Activated CD4-positive, alpha-beta memory T cell treated with anti-CD3 and anti-CD28 coated beads, Interleukin-2, amount 10 ng/mL, durations not matched to agents 7 days and 5 days (primary cell): ENCODE measurements around the gene ASGR2. TPM values are rescaled to one million over a fixed set of nuclear protein-coding genes. Genes with fewer than 3 reads are reported as not detected.
"Not testable (repeated sequence)": the region's sequence is repeated elsewhere in the genome, so short reads cannot be mapped to it uniquely, and the experiment has no call there.

ENCODE experiments used
- CTCF ChIA-PET: fragments of 350-600 bp; sonication (Branson Sonifier 250); formaldehyde crosslinking; loops from one replicate; lab custom pipeline; 2021; ENCODE audit warnings: antibody characterized with exemption, inconsistent platforms; lab: Charles Lee
- POLR2A ChIA-PET: fragments of 350-600 bp; sonication (Branson Sonifier 250); formaldehyde crosslinking; loops from one replicate; lab custom pipeline; 2021; ENCODE audit warnings: antibody characterized with exemption; lab: Charles Lee
- DNase-seq: peaks from one replicate; pipeline ENCODE4 v3.0.0-alpha.2; 2020
- H3K27ac Mint-ChIP-seq: one replicate; pipeline ENCODE4 v1.8.0; 2021; ENCODE audit warnings: mild to moderate bottlenecking, mixed read lengths
- H3K27me3 Mint-ChIP-seq: one replicate; pipeline ENCODE4 v1.8.0; 2021; ENCODE audit warnings: mixed read lengths
- H3K36me3 Mint-ChIP-seq: one replicate; pipeline ENCODE4 v1.8.0; 2021; ENCODE audit warnings: low read depth, mixed read lengths
- H3K4me1 Mint-ChIP-seq: one replicate; pipeline ENCODE4 v1.8.0; 2021; ENCODE audit warnings: mixed read lengths
- H3K4me3 Mint-ChIP-seq: one replicate; pipeline ENCODE4 v1.8.0; 2021; ENCODE audit warnings: mild to moderate bottlenecking, mixed read lengths
- H3K9me3 Mint-ChIP-seq: one replicate; pipeline ENCODE4 v1.8.0; 2021; ENCODE audit warnings: mixed read lengths
- total RNA-seq, 2 experiments: library from RNA; stranded (reverse); gene quantifications; one replicate each; pipeline ENCODE4 v1.2.3, GENCODE V29; 2021

Gene ASGR2
- total RNA-seq, 2 experiments from 2014 or later = not detected

- CTCF ChIA-PET = no interaction called here
- H3K27ac Mint-ChIP-seq = no peak overlapping the region
These were observed 7.4 kb downstream of the ASGR2 start for GRCh38 chr17:7107012-7107754.

GRCh38 chr17:7102421-7102820, 12.2 kb downstream of the ASGR2 start:
- ChIA-PET CTCF (interaction anchor here (1.8 kb wide), 1 partner anchor 50 kb away, joined by 6 read pairs; no protein-coding TSS in a partner anchor), POLR2A (no interaction called here)
- H3K9me3 Mint-ChIP-seq = no peaks in the 10 kb centered on the region
- H3K36me3 Mint-ChIP-seq = no peaks in the 10 kb centered on the region
- no peak for DNase-seq
- H3K4me1 Mint-ChIP-seq = no peaks in the 10 kb centered on the region
- peaks cover 14% of the 10 kb centered on the region for H3K27me3 Mint-ChIP-seq
- H3K4me3 Mint-ChIP-seq = no peak overlapping the region
- no peak overlapping the region for H3K27ac Mint-ChIP-seq

More at GRCh38 chr17:7107012-7107754, 7.4 kb downstream of the ASGR2 start:
- no peak for DNase-seq
- no peaks in the 10 kb centered on the region for H3K9me3 Mint-ChIP-seq
- peaks cover 10% of the 10 kb centered on the region for H3K27me3 Mint-ChIP-seq
- H3K36me3 Mint-ChIP-seq = no peaks in the 10 kb centered on the region
- no peak overlapping the region for H3K4me3 Mint-ChIP-seq
- H3K4me1 Mint-ChIP-seq = peaks cover 10% of the 10 kb centered on the region
- POLR2A ChIA-PET = no interaction called here

DNA sequence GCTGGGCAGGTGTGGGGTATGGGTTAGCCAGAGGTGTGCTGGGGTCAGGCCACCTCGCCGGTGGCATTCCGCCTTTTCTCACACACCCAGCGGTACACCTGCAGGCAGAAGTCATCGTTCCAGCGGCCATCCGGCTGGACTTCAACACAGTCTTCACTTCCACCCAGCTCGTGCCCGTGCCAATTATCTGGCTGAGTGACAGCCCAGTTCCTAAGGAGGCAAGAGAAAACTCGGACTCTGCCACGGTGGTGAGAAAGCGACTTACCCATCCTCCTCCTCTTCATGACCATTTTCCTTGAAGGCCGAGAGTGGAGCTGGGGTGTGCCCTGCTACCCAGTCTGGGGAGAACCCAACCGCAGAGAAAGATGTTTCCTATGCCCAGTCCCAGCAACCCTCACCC, 13.1 kb downstream of the ASGR2 start:
- H3K4me3 Mint-ChIP-seq = no peak overlapping the region
- no peaks in the 10 kb centered on the region for H3K36me3 Mint-ChIP-seq
- DNase-seq = no peak
- CTCF ChIA-PET = interaction anchor here (1.8 kb wide), 1 partner anchor 49 kb away, joined by 6 read pairs; no protein-coding TSS in a partner anchor
- POLR2A ChIA-PET = no interaction called here
- no peaks in the 10 kb centered on the region for H3K4me1 Mint-ChIP-seq
- no peak overlapping the region for H3K27ac Mint-ChIP-seq
- H3K9me3 Mint-ChIP-seq = no peaks in the 10 kb centered on the region
- peaks cover 14% of the 10 kb centered on the region for H3K27me3 Mint-ChIP-seq

DNA sequence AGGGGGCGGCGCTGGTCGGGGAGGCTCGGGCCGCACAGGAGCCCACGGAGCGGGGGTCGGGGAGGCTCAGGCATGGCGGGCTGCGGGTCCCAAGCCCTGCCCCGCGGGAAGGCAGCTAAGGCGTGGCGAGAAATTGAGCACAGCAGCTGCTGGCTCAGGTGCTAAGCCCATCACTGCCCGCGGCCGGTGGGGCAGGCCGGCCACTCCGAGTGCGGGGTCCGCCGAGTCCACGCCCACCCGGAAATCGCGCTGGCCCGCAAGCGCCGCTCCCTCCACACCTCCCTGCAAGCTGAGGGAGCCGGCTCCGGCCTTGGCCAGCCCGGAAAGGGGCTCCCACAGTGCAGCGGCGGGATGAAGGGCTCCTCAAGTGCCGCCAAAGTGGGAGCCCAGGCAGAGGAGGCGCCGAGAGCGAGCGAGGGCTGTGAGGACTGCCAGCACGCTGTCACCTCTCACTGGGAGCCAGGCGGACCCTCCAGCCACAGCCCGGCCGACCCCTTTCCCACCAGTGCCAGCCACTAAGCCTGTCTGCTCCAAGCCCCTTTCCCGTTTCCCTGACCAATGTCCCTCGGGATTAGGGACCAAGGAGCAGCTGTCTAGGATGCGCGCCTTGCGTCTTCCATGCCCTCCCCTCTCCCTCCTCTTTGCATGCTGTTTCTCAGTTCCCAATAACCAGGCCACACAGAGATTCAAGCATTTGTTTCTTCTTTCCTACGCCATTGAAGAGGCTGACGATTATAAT, 13.8 kb downstream of the ASGR2 start:
- H3K9me3 Mint-ChIP-seq, H3K36me3 Mint-ChIP-seq, POLR2A ChIA-PET, H3K27ac Mint-ChIP-seq, H3K4me1 Mint-ChIP-seq, DNase-seq, H3K4me3 Mint-ChIP-seq: not testable (repeated sequence)
- CTCF ChIA-PET = interaction anchor here (1.8 kb wide), 1 partner anchor 49 kb away, joined by 6 read pairs; no protein-coding TSS in a partner anchor
- peaks cover 15% of the 10 kb centered on the region for H3K27me3 Mint-ChIP-seq

- Mint-ChIP-seq H3K36me3 (no peaks in the 10 kb centered on the region), H3K27ac (no peak overlapping the region), H3K4me1 (peaks cover 3% of the 10 kb centered on the region), H3K4me3 (no peak overlapping the region), H3K27me3 (peaks cover 25% of the 10 kb centered on the region), H3K9me3 (no peaks in the 10 kb centered on the region)
- no peak for DNase-seq
- CTCF ChIA-PET = interaction anchor here (0.9 kb wide), 1 partner anchor 38 kb away, joined by 3 read pairs; no protein-coding TSS in a partner anchor
- POLR2A ChIA-PET = no interaction called here
These were observed 15.7 kb downstream of the ASGR2 start for GRCh38 chr17:7098802-7099459.

DNA sequence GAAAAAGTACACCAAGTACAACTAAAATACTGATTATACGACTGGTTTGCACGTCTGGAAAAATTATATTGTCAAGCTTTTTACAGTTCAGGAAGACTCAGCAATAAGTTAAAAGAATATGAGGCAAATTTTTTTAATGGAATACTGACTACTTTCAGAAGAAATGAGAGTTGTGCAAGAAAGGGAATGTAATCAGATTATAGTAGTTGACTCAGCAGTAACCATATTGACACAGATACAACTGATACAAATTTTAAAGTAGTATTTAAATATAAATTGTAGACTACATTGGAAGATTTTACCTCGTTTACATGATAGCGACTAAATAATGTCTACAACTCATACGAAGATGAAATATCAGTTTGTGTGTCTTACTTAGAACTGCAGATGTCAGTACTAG, 16.7 kb downstream of the ASGR2 start:
- ChIA-PET POLR2A (no interaction called here), CTCF (interaction anchor here (0.9 kb wide), 1 partner anchor 39 kb away, joined by 3 read pairs; no protein-coding TSS in a partner anchor)
- peaks cover 3% of the 10 kb centered on the region for H3K4me1 Mint-ChIP-seq
- DNase-seq = no peak
- H3K36me3 Mint-ChIP-seq = no peaks in the 10 kb centered on the region
- peaks cover 24% of the 10 kb centered on the region for H3K27me3 Mint-ChIP-seq
- H3K4me3 Mint-ChIP-seq = no peak overlapping the region
- no peaks in the 10 kb centered on the region for H3K9me3 Mint-ChIP-seq
- H3K27ac Mint-ChIP-seq = no peak overlapping the region

GRCh38 chr17:7095625-7096024, 19.0 kb downstream of the ASGR2 start:
- Mint-ChIP-seq H3K4me1 (peaks cover 3% of the 10 kb centered on the region), H3K4me3 (no peak overlapping the region)
- CTCF ChIA-PET = no interaction called here

DNA sequence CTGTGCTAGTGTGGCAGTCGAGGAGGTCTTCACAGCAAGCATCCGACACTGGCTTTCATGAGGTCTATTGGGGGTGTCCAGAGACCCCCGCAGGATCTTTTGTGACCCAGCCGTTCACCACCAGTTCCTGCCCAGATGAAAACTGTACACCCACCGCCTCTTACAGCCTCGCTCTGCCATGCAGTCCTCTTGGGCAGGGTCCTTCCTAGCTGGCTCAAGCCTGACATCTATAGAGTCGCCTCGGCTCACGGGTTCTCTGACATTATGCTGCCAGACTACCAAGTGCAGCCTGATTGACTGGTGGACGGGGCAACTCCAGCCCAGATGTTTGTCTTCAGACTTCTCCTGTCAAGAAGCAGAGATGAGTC, 20.0 kb downstream of the ASGR2 start:
- H3K27me3 Mint-ChIP-seq = peaks cover 21% of the 10 kb centered on the region
- H3K9me3 Mint-ChIP-seq = no peaks in the 10 kb centered on the region
- no peak overlapping the region for H3K4me3 Mint-ChIP-seq
- no peaks in the 10 kb centered on the region for H3K36me3 Mint-ChIP-seq
- DNase-seq = no peak
- ChIA-PET CTCF (no interaction called here), POLR2A (no interaction called here)
- no peak overlapping the region for H3K27ac Mint-ChIP-seq
- peaks cover 3% of the 10 kb centered on the region for H3K4me1 Mint-ChIP-seq

More at GRCh38 chr17:7095625-7096024, 19.0 kb downstream of the ASGR2 start:
- H3K9me3 Mint-ChIP-seq = no peaks in the 10 kb centered on the region
- peaks cover 21% of the 10 kb centered on the region for H3K27me3 Mint-ChIP-seq
- POLR2A ChIA-PET = no interaction called here
- H3K36me3 Mint-ChIP-seq = no peaks in the 10 kb centered on the region
- DNase-seq = no peak
- no peak overlapping the region for H3K27ac Mint-ChIP-seq

DNA sequence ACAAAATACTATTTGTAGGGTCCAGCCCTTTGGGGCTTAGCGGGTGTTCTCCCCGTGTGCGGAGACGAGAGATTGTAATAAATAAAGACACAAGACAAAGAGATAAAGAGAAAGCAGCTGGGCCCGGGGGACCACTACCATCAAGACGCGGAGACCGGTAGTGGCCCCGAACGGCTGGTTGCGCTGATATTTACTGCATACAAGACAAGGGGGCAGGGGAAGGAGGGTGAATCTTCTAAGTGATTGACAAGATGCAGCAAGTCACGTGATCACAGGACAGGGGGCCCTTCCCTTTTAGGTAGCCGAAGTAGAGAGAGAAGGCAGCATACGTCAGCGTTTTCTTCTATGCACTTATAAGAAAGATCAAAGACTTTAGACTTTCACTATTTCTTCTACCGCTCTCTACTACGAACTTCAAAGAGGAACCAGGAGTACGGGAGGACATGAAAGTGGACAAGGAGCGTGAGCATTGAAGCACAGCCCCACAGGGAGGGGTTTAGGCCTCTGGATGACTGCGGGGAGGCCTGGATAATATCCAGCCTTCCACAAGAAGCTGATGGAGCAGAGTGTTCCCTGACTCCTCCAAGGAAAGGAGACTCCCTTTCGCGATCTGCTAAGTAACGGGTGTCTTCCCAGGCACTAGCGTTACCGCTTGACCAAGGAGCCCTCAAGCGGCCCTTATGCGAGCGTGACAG, 23.2 kb downstream of the ASGR2 start:
- peaks cover 19% of the 10 kb centered on the region for H3K27me3 Mint-ChIP-seq
- POLR2A ChIA-PET, CTCF ChIA-PET, H3K27ac Mint-ChIP-seq, DNase-seq, H3K4me1 Mint-ChIP-seq, H3K9me3 Mint-ChIP-seq, H3K36me3 Mint-ChIP-seq, H3K4me3 Mint-ChIP-seq: not testable (repeated sequence)

DNA sequence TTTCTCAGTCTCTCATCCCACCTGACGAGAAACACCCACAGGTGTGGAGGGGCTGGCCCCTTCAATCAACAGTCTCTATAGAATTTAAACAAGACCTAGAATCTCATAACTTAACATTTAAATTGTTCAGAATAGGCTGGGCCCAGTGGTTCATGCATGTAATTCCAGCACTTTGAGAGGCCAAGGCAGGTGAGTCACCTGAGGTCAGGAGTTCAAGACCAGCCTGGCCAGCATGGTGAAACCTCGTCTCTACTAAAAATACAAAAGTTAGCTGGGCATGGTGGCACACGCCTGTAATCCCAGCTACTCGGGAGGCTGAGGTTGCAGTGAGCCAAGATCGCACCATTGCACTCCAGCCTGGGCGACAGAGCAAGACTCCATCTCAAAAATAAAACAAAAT, 25.1 kb downstream of the ASGR2 start:
- H3K27ac Mint-ChIP-seq, H3K4me1 Mint-ChIP-seq, DNase-seq, H3K9me3 Mint-ChIP-seq, H3K4me3 Mint-ChIP-seq, POLR2A ChIA-PET, H3K36me3 Mint-ChIP-seq: not testable (repeated sequence)
- CTCF ChIA-PET = interaction anchor here (0.6 kb wide), 1 partner anchor 18 kb away, joined by 7 read pairs; no protein-coding TSS in a partner anchor
- peaks cover 20% of the 10 kb centered on the region for H3K27me3 Mint-ChIP-seq

DNA sequence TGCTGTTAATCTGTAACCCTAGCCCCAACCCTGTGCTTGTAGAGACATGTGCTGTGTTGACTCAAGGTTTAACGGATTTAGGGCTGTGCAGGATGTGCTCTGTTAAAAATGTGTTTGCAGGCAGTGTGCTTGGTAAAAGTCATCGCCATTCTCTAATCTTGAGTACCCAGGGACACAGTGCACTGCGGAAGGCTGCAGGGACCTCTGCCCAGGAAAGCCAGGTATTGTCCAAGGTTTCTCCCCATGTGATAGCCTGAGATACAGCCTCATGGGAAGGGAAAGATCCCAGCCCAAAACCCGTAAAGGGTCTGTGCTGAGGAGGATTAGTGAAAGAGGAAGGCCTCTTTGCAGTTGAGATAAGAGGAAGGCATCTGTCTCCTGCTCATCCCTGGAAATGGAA, 26.2 kb downstream of the ASGR2 start:
- H3K9me3 Mint-ChIP-seq, H3K4me3 Mint-ChIP-seq, CTCF ChIA-PET, DNase-seq, H3K36me3 Mint-ChIP-seq, H3K27ac Mint-ChIP-seq: not testable (repeated sequence)
- peaks cover 13% of the 10 kb centered on the region for H3K4me1 Mint-ChIP-seq
- peaks cover 24% of the 10 kb centered on the region for H3K27me3 Mint-ChIP-seq
- POLR2A ChIA-PET = interaction anchor here (0.6 kb wide), 1 partner anchor 53 kb away, joined by 3 read pairs; the partner anchor contains the start of gene SLC16A13

- peaks cover 40% of the 10 kb centered on the region for H3K4me1 Mint-ChIP-seq
- no peaks in the 10 kb centered on the region for H3K36me3 Mint-ChIP-seq
- H3K27ac Mint-ChIP-seq = no peak overlapping the region
- POLR2A ChIA-PET = no interaction called here
- no peaks in the 10 kb centered on the region for H3K9me3 Mint-ChIP-seq
- DNase-seq = no peak
- CTCF ChIA-PET = no interaction called here
- no peak overlapping the region for H3K4me3 Mint-ChIP-seq
- peaks cover 27% of the 10 kb centered on the region for H3K27me3 Mint-ChIP-seq
These were observed 30.5 kb downstream of the ASGR2 start for GRCh38 chr17:7084088-7084487.
